ENCODE data around the gene PTH1R.

Gene PTH1R

GRCh38 chr3:46844881-46845312 is 32.6 kb upstream of the PTH1R start:
- POLR2A ChIA-PET: interaction anchor here (1.1 to 1.3 kb wide), 6 partner anchors 30 to 536 kb away, joined by 3 to 5 read pairs (median 3); partner anchors contain the start of gene PTPN23
- TF ChIP-seq SUZ12 (IDR thresholded peaks at IDR 0.05): no peak
- TF ChIP-seq FOXM1 (IDR thresholded peaks at IDR 0.05; ENCODE audit: borderline replicate concordance): no peak
- TF ChIP-seq PKNOX1 (IDR thresholded peaks at IDR 0.05): no peak
- no peak for TF ChIP-seq BHLHE40 (IDR thresholded peaks at IDR 0.05; ENCODE audit: borderline replicate concordance)
- TF ChIP-seq HDGF (IDR thresholded peaks at IDR 0.05; ENCODE audit: borderline replicate concordance): no peak
- no peak for TF ChIP-seq SP1 (IDR thresholded peaks at IDR 0.05)
- no peak for TF ChIP-seq L3MBTL2 (conservative IDR thresholded peaks at IDR 0.05)
- CTCF ChIA-PET: no interaction called here
- no peak for DNase-seq (ENCODE audit: extremely low spot score)

DNA sequence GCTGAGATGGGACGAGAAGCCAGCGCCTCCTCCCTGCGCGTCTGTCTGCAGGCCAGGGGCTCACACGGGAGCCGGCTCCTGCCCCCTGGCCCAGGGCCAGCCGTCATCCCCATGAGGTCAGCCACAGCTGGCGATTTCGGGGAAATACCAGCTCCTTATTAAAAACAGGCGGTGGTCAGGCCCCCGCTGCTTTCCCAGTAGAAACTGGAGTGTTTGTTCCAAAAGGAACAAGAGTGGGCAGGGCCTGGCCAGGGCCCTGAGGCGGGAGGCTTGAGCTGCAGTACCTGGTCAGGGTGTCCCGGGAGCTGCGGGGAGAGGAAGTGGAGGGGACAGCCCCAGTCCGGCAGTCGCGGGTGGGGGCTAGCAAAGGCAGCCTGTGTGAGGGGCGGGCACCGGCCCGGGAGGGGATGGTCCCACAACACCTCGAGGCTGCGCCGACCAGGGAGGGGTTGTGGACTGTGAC is 32.1 kb upstream of the PTH1R start:
- DNase-seq (ENCODE audit: extremely low spot score): peak; percentile 39
- POLR2A ChIA-PET: interaction anchor here (0.7 to 1.4 kb wide), 9 partner anchors 18 to 535 kb away, joined by 3 to 5 read pairs (median 3); partner anchors contain the start of gene PTPN23
- CTCF ChIA-PET: interaction anchor here (1.1 kb wide), 2 partner anchors 50 to 138 kb away, joined by 3 read pairs; no protein-coding TSS in a partner anchor
- TF ChIP-seq FOXA1 (IDR thresholded peaks at IDR 0.05): no peak
- TF ChIP-seq L3MBTL2 (conservative IDR thresholded peaks at IDR 0.05): no peak
- no peak for TF ChIP-seq LEF1 (IDR thresholded peaks at IDR 0.05; ENCODE audit: borderline replicate concordance)
- no peak for TF ChIP-seq TARDBP (IDR thresholded peaks at IDR 0.05)
- no peak for TF ChIP-seq NFRKB (IDR thresholded peaks at IDR 0.05)
- no peak for TF ChIP-seq PKNOX1 (IDR thresholded peaks at IDR 0.05)
- TF ChIP-seq FOXK2 (IDR thresholded peaks at IDR 0.05): no peak
- TF ChIP-seq ARNT (IDR thresholded peaks at IDR 0.05): no peak
- TF ChIP-seq ZNF384 (IDR thresholded peaks at IDR 0.05): no peak
- TF ChIP-seq ELF4 (IDR thresholded peaks at IDR 0.05): no peak
- TF ChIP-seq FOXM1 (IDR thresholded peaks at IDR 0.05; ENCODE audit: borderline replicate concordance): no peak

- peak; percentile 84 for DNase-seq (ENCODE audit: extremely low spot score)
- POLR2A ChIA-PET: interaction anchor here (0.6 to 1.4 kb wide), 10 partner anchors 18 to 535 kb away, joined by 3 to 5 read pairs (median 3); partner anchors contain the start of gene PTPN23
- peak; percentile 61; the same call in 1 of the 2 replicates for TF ChIP-seq FOXM1 (IDR thresholded peaks at IDR 0.05; ENCODE audit: borderline replicate concordance)
- TF ChIP-seq NFRKB (IDR thresholded peaks at IDR 0.05): no peak
- peak; percentile 87 for TF ChIP-seq L3MBTL2 (conservative IDR thresholded peaks at IDR 0.05)
- no peak for TF ChIP-seq SUZ12 (IDR thresholded peaks at IDR 0.05)
- CTCF ChIA-PET: interaction anchor here (0.6 to 1.1 kb wide), 3 partner anchors 21 to 139 kb away, joined by 3 read pairs; no protein-coding TSS in a partner anchor
Measured at GRCh38 chr3:46845860-46846623, 31.5 kb upstream of the PTH1R start.

DNA sequence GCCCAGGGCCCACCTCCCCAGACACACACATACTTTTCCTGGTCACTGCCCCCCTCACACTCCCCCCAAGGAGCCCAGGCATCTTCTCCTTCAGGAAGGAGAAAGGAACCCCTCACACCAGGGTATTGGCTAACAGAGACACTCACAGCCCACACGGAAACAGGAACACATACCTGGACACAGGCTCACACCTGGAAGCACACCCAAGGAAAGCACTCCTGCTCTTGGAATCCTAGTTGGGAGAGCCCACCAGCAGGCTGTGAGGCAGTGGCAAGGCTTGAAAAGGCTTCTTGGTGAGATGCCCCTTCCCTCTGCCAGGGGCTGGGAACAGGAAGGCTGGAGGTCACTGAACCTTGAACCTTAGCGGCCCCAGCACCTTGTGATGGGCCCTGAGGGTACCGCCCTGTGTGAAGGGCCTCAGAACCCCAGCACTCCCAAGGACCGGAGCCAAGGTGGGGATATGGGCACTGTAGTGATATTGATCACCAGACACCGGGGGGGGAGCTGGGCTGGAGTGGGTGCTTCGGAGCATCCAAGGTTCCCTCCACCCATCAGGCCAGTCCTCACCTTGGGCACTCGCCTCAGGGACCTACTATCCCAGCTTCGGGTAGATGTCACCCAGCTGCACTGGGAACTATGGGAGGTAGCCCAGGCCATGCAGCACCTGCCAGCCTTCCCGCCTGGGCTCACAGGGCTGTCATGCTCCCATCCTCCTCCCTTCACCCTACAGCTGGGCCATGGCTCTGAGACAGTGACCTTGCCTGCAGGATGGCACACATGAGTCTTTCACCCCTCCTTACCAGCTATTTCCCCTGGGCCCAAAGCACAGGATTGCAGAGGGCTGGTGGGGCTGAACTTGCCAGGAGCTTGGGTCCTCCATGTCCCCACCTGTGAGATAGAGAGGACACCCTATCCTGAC is 30.6 kb upstream of the PTH1R start:
- DNase-seq (ENCODE audit: extremely low spot score): no peak
- ChIA-PET POLR2A (interaction anchor here (0.6 to 1.4 kb wide), 3 partner anchors 13 to 54 kb away, joined by 3 read pairs; no protein-coding TSS in a partner anchor), CTCF (interaction anchor here (0.6 to 1.1 kb wide), 5 partner anchors 13 to 140 kb away, joined by 3 to 4 read pairs (median 3); no protein-coding TSS in a partner anchor)
- no peak for TF ChIP-seq L3MBTL2 (conservative IDR thresholded peaks at IDR 0.05)

- CTCF ChIA-PET: interaction anchor here (0.7 to 1.1 kb wide), 2 partner anchors 12 to 139 kb away, joined by 3 to 4 read pairs; no protein-coding TSS in a partner anchor
- POLR2A ChIA-PET: interaction anchor here (1.1 kb wide), 1 partner anchor 12 kb away, joined by 3 read pairs; no protein-coding TSS in a partner anchor
- no peak for DNase-seq (ENCODE audit: extremely low spot score)
- TF ChIP-seq SUZ12 (IDR thresholded peaks at IDR 0.05) (no peak), TARDBP (IDR thresholded peaks at IDR 0.05) (no peak), HDGF (IDR thresholded peaks at IDR 0.05; ENCODE audit: borderline replicate concordance) (no peak), ELF4 (IDR thresholded peaks at IDR 0.05) (no peak), SP1 (IDR thresholded peaks at IDR 0.05) (no peak), CTBP1 (IDR thresholded peaks at IDR 0.05; ENCODE audit: borderline replicate concordance) (no peak), PKNOX1 (IDR thresholded peaks at IDR 0.05) (no peak), NFRKB (IDR thresholded peaks at IDR 0.05) (no peak), L3MBTL2 (conservative IDR thresholded peaks at IDR 0.05) (no peak)
Measured at GRCh38 chr3:46847744-46848143, 29.8 kb upstream of the PTH1R start.
